Testis (tissue), 2 donors: ENCODE measurements around the gene UMOD.

ENCODE experiments used
- CTCF ChIP-seq, 3 experiments: fragments of 450-650 bp in 2 of 3; fragments of 200-600 bp in 1 of 3; sonication (generic) in 1 of 3; IDR thresholded peaks; one replicate each; pipeline ENCODE4 v1.5.1; 2016 to 2019; ENCODE audit warnings: antibody characterized with exemption in 3 of 3, mild to moderate bottlenecking in 2 of 3, moderate library complexity in 1 of 3
- POLR2A ChIP-seq: fragments of 450-650 bp; IDR thresholded peaks from one replicate; pipeline ENCODE4 v1.6.1; 2017; ENCODE audit warnings: antibody characterized with exemption, mild to moderate bottlenecking, moderate library complexity

- no peak for TF ChIP-seq POLR2A
- no peak for TF ChIP-seq CTCF (IDR thresholded peaks at IDR 0.05)
These were observed 11.5 kb upstream of the UMOD start for GRCh38 chr16:20364051-20364450.
